ENCODE data around the gene DUT.

Gene DUT

DNA sequence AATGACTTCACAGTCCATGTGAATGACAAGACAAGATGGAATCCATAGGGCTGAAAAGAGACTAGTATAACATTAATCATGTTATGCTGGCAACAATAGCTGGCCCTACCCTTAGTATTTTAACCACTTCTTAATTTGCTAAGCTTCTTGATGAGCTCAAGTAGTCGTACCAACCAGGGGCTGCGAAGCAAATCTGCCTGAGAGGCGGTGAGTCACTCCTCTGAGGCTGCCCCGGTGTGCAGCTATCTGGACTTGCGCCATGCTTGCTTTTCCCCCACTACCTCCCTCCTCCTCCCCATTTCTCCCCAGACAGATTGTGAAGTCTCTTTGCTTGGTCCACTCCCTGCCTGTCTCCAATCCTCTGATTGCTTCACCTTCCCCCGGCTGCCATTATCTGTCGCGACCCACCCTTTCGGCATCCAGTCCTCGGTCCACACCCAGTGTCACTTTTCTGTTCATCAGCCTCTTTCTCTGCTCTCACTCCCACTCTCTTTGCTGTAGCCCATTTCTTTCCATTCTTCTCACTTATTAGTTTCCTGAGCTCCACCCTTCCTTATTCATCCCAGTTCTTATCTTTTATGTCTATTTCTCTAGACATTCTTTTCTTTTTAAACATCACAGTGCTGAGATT, 42.7 kb downstream of the DUT start:
- DNase-seq, result no peak

DNA sequence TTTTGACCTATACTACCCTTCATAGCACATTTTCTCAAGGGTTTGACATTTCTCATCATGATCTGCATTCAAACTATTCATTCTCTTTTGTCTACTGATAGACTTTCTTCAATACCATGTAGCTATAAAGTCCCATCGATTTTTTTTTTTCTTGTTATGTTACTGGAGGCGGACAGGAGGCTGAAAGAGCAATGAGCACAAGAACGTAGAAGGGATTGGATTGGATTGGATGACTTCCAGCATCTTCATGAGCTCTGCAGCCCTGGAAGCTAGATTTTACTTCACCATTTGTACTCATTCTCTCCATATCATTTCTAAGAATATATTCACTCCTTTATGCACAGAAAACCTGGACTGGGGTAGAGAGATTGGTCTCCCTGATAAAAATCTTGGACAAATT, 43.2 kb downstream of the DUT start:
- no peak for DNase-seq

DNA sequence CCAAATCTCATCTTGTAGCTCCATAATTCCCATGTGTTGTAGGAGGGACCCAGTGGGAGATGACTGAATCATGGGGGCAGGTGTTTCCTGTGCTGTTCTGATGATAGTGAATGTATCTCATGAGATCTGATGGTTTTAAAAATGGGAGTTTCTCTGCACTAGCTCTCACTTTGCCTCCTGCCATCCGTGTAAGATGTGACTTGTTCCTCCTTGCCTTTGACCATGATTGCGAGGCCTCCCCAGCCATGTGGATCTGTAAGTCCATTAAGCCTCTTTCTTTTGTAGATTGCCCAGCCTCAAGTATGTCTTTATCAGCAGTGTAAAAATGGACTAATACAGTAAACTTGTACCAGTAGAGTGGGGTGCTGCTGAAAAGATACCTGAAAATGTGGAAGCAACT, 44.5 kb downstream of the DUT start:
- DNase-seq, result no peak

DNA sequence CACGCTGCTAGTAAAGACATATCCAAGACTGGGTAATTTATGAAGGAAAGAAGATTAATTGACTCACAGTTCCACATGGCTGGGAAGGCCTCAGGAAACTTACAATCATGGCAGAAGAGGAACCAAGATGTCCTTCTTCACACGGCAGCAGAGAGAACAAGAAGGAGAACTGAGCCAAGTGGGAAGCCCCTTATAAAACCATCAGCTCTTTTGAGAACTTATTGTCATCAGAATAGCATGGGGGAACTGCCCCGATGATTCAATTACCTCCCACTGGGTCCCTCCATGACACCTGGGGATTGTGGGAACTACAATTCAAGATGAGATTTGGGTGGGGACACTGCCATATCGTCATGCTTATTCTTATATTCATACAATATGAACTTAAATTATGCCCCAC, 49.0 kb downstream of the DUT start:
- DNase-seq, result no peak

DNA sequence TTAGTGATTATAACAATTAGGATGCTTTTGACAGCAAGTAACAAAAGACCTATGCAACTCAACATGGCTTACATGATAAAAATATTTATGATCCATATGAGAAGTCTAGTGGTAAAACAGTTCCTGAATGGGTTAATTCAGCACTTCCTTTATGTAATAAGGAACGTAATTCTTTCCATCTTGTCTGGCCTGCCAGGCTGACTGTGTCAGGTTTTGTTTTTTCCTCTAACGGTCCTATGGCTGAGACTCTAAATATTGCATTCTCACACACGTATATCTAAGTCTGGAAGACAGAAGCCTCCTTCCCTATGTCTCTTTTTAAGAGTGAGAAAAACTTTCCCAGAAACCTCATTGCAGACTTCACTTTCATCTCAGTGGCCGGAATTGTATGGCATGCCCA, 50.6 kb downstream of the DUT start:
- no peak for DNase-seq

DNA sequence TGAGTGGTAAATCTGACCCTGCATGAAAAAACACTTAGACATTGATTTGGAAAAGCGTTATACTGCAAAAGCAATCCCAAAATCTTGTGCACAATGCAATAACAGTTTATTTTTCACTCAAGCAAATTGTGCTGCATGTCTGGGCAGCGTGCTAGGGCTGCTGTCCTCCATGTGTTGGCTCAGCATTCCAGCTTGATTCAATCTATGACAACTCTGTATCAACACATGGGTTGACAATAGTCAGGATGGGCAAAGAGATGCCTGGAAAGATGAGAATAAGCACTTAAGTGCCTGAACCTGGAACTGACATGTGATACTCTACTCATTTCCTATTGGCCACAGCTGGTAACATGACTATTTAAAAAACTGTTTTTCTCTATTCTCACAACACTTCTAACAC, 51.8 kb downstream of the DUT start:
- no peak for DNase-seq

DNA sequence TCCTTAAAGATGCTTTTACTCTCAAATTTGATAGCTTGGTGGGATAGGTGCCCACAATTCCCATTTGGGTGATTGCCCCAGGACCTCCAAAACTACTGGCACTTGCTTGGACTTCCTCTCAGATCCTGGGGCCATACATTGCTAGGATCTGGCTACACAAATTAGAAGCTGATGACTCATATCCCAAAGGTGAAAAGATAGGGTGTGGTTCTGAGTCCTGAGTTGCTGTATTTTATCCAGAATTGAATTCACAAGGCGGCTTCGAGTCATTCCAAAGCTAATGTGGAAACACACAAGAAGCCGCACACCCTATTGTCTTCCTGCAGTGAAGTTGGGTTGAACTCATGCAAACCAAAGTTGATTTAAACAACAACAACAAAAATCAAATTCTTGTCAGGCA, 53.4 kb downstream of the DUT start:
- no peak for DNase-seq

DNA sequence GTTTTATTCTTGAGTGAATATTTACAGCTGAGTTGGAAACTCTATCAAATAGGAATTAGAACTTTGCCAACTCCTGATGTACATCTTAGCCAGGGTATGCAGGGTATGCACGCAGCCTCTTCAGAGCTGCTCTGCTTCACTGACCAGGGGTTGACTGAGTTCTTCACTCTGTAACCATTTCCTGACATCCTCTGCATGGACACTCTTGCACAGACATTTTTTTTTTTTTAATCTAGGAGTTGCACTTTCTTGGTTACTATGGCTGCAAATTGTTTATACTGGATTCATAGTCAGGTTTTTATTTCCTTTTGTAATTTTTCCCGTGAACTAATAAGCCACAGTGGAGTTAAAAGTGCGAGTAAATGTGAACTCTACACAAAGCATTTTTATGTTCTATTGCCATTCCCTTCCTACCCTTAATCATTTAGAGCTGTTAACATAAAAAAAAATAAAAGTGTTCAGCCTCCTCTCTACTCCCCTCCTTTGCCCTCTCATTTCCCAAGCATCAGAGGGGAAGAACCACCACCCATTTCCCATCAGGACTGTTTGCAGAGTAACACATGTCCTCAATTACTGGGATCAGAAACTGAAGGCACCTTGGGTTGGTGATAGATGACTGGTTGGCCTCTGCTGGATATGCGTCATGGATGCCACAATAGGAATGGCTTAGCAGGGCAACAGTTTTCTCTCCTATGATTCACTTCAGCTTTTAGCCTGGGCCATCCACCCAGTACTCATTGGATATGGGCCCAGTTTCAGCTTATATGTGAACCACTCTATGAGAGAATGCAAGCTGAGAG, 54.0 kb downstream of the DUT start:
- no peak for DNase-seq

DNA sequence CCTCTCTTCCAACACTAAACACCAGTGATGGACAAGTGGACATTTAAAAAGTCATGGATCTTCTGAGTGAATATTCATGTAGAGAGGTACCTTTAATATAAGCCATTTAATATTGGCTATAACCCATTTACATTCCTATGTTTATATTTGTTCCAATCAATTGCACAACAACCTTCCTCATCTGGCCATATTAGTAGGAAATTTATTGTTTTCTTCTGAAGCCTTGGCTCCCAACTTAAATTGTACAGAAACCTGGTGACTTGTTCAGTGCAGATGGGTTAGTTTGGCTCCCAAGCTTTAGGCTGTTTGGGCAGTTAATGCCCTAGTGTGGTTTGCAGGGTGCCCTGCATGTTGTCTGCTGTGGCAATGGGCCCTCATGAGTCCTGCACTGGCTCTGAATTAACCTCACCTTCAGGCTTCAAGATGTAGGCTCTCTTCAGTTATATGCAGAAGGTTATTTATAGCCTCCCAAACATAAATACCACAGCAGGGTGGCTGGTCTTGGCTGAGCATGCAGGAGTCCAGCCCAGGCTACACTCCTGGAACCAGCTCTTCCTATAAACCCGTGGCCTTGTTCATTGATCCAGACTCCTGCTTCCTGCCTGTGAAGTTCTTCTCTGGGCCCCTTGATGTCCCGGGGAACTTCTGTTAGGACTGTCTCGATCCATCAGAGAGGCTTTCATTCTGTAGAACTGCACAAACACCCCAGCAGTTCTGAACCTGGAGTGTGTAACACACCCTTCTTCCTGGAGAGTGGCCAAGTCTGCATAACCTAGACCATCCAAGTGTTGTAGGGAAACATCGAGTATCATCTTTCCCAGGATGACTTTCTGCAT, 57.0 kb downstream of the DUT start:
- DNase-seq, result no peak

DNA sequence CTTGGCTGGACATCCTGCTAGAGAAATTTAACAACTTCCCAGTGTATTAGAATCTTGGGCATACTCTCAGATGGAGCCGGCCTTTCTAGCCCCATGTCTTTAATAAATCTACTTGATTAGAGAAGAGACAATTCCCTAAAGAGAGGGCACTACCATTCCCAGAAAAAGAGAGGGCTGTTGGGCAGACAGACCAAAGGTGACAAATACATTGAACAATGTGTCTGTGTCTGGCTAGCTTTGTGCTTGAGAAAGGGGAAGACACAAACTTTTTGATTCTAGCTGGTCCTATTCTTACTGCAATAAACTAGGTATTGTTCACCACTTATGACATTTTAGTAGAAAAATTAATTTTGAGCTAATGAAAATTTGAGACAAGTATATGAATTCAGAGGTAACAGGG, 57.7 kb downstream of the DUT start:
- no peak for DNase-seq

DNA sequence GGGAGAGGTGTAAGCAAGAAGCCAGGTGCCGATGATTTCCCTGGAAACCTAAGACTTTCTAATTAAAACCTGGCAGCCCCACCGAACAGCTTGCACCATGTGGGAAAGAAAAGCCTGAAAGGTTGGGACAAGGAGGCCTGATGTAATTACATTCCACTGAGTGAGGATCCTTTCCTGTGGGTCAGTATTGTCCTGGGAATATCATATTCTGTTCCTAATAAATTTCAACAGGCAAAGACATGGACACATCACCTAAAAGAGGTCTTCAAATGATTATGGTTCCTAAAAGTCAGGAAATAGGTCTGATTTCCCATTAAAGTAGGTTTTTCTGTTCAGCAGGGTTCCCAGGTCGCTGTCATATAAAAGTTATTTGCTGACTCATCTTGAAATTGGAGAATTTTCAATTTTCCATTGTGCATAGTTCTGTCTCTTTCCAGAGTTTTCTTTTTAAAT, 58.5 kb downstream of the DUT start:
- no peak for DNase-seq

DNA sequence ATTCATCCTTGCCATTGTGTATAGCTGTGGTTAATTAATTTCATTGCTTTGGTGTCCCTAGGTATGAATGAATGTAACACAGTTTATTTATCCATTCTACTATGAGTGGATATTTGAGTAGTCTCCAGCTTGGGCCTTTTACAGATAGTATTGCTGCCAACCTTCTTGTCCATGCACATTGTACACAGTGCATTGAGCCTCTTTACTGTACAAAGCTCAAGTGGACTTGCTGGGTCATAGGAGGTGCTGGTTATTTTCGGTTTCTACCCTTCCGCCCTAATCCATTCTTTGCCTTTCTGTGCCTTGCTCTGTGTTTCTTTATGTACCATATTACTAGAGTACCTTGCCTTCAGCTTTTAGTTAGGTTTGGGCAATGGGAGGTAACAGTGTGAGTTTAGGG, 60.7 kb downstream of the DUT start:
- no peak for DNase-seq

DNA sequence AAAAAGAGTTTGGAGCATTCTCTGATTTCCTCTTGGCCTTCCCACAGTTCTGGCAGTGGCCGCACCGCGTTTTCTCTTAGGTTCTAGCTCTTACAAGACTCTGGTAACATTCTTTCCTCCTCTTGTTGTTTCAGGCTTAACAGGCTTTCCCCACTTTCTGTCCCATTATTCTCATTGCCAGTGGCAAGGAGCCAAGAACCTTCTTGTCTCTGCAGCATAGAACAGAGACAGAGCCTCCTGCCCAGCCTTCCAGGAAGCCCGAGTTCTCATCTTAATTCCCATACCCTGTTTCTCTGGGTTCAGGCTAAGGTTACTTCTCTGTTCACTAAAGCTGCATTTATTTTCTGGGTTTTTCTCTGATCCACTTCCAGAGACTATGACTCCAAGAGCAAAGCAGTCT, 61.1 kb downstream of the DUT start:
- no peak for DNase-seq

All from NCI-H1436 treated with DMSO at 0.1 percent for 48 hours (cell line).